Neural progenitor cell (in vitro differentiated cells): ENCODE measurements around the gene SYT1. TPM values are rescaled to one million over a fixed set of nuclear protein-coding genes. Genes with fewer than 3 reads are reported as not detected.

Source experiments
- DNase-seq: peaks from one replicate; pipeline ENCODE4 v3.0.0-alpha.2; 2016; ENCODE audit warnings: low spot score
- H2AFZ ChIP-seq: fragments of 200-600 bp; sonication (generic); replicated peaks from 2 replicates; pipeline ENCODE4 v1.6.1; 2016; ENCODE audit warnings: antibody characterized with exemption
- H3F3A ChIP-seq: fragments of 200-600 bp; sonication (generic); 2 replicates; pipeline ENCODE4 v1.6.1; 2016; ENCODE audit warnings: antibody characterized with exemption, low read depth
- H3K27ac ChIP-seq: fragments of 200-600 bp; sonication (generic); 2 replicates; pipeline ENCODE4 v1.5.1; 2016; ENCODE audit warnings: mild to moderate bottlenecking
- H3K27me3 ChIP-seq: fragments of 200-600 bp; sonication (generic); 2 replicates; pipeline ENCODE4 v1.6.1; 2016; ENCODE audit warnings: mild to moderate bottlenecking, moderate library complexity
- H3K36me3 ChIP-seq: fragments of 200-600 bp; sonication (generic); 2 replicates; pipeline ENCODE4 v1.5.1; 2016
- H3K4me1 ChIP-seq: fragments of 200-600 bp; sonication (generic); 2 replicates; pipeline ENCODE4 v1.6.1; 2016; ENCODE audit warnings: mixed run types
- H3K4me2 ChIP-seq: fragments of 200-600 bp; sonication (generic); 2 replicates; pipeline ENCODE4 v1.6.1; 2016
- H3K4me3 ChIP-seq: fragments of 200-600 bp; sonication (generic); 2 replicates; pipeline ENCODE4 v1.5.1; 2016
- H3K79me2 ChIP-seq: fragments of 200-600 bp; sonication (generic); 2 replicates; pipeline ENCODE4 v1.6.1; 2016; ENCODE audit warnings: low read depth
- H3K9ac ChIP-seq: fragments of 200-600 bp; sonication (generic); 2 replicates; pipeline ENCODE4 v1.6.1; 2016
- H3K9me3 ChIP-seq: fragments of 200-600 bp; sonication (generic); 2 replicates; pipeline ENCODE4 v1.5.1; 2016; ENCODE audit warnings: low read depth
- H4K20me1 ChIP-seq: fragments of 200-600 bp; sonication (generic); 2 replicates; pipeline ENCODE4 v1.6.1; 2016; ENCODE audit warnings: low read depth
- H3K27ac Mint-ChIP-seq: 3 replicates; pipeline ENCODE4 v1.8.0; 2021; ENCODE audit warnings: mixed read lengths
- H3K27me3 Mint-ChIP-seq: 2 replicates; pipeline ENCODE4 v1.8.0; 2022; ENCODE audit warnings: low read depth, mild to moderate bottlenecking, inconsistent platforms, moderate library complexity, mixed read lengths; ENCODE audit not compliant: insufficient read depth
- H3K36me3 Mint-ChIP-seq: 3 replicates; pipeline ENCODE4 v1.8.0; 2021; ENCODE audit warnings: mixed read lengths
- H3K4me1 Mint-ChIP-seq: 3 replicates; pipeline ENCODE4 v1.8.0; 2021; ENCODE audit warnings: mixed read lengths
- H3K4me3 Mint-ChIP-seq: 3 replicates; pipeline ENCODE4 v1.8.0; 2021; ENCODE audit warnings: mild to moderate bottlenecking, moderate library complexity, mixed read lengths
- H3K9me3 Mint-ChIP-seq: 3 replicates; pipeline ENCODE4 v1.8.0; 2020; ENCODE audit warnings: mixed read lengths
- CTCF ChIP-seq: fragments of 200-600 bp; sonication (generic); IDR thresholded peaks from 2 replicates; pipeline ENCODE4 v1.5.1; 2017; ENCODE audit warnings: antibody characterized with exemption, mild to moderate bottlenecking
- EZH2 ChIP-seq: fragments of 200-600 bp; sonication (generic); IDR thresholded peaks from 2 replicates; pipeline ENCODE4 v1.6.1; 2017; ENCODE audit warnings: antibody characterized with exemption, mild to moderate bottlenecking, moderate library complexity
- EZH2phosphoT487 ChIP-seq: fragments of 200-600 bp; sonication (generic); IDR thresholded peaks from 2 replicates; pipeline ENCODE4 v1.6.1; 2017; ENCODE audit warnings: antibody characterized with exemption
- total RNA-seq: library from RNA; depleted of rRNA; stranded (reverse); fragments of >200 nt; gene quantifications from 2 replicates; pipeline ENCODE4 v1.2.3, GENCODE V29; 2015; ENCODE audit warnings: low replicate concordance

Gene SYT1
- total RNA-seq, 1 donor from 2014 or later = 36.9 TPM

DNA sequence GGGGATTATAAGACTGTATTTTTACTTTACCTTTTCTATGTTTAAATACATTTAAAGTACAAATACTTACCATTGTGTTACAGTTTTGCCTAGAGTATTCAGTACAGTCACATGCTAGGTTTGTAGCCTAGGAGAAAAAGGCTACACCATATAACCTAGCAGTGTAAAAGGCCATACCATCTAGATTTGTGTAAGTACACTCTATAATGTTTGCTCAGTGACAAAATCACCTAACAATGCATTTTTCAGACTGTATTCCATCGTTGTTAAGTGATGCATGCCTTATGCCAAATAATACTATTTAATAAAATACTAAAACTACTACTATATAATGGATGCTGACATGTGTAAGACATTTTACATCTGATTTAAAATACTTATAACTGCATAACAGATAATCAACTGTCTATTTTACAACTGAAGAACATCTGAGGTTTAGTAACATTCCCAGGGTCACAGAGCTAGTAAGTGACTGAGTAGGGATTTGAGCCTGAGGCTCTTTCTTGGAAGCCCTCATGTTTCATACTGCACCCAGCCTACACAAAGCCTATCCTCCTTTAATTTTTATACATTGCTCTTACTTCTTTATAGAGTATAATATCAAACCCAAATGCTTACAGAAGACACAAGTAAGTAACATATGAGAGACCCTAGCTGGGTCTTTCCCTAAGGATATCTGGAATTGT, 296.8 kb downstream of the SYT1 start:
- Histone ChIP-seq H3K27ac (no peak overlapping the region), H3K79me2 (no peaks in the 10 kb centered on the region), H3K36me3 (no peaks in the 10 kb centered on the region), H4K20me1 (peaks cover 8% of the 10 kb centered on the region), H3K4me2 (no peak overlapping the region), H3K9ac (no peak overlapping the region), H2AFZ (no peak overlapping the region), H3K27me3 (no peaks in the 10 kb centered on the region), H3K4me1 (no peaks in the 10 kb centered on the region), H3K9me3 (no peaks in the 10 kb centered on the region), H3K4me3 (no peak overlapping the region), H3F3A (no peaks in the 10 kb centered on the region)
- TF ChIP-seq CTCF (no peak), EZH2 (no peak), EZH2phosphoT487 (no peak)
- Mint-ChIP-seq H3K27ac (no peak overlapping the region), H3K9me3 (no peaks in the 10 kb centered on the region), H3K36me3 (no peaks in the 10 kb centered on the region), H3K4me1 (no peaks in the 10 kb centered on the region), H3K27me3 (no peaks in the 10 kb centered on the region), H3K4me3 (no peak overlapping the region)
- no peak for DNase-seq

GRCh38 chr12:79162147-79162772, 297.7 kb downstream of the SYT1 start:
- Histone ChIP-seq H3K27ac (no peak overlapping the region), H2AFZ (no peak overlapping the region), H3K9ac (no peak overlapping the region), H3F3A (no peaks in the 10 kb centered on the region), H3K4me2 (no peak overlapping the region), H3K4me1 (no peaks in the 10 kb centered on the region), H3K36me3 (no peaks in the 10 kb centered on the region), H3K79me2 (no peaks in the 10 kb centered on the region), H4K20me1 (peaks cover 3% of the 10 kb centered on the region), H3K27me3 (no peaks in the 10 kb centered on the region), H3K9me3 (no peaks in the 10 kb centered on the region), H3K4me3 (no peak overlapping the region)
- H3K27ac Mint-ChIP-seq = no peak overlapping the region
- no peaks in the 10 kb centered on the region for H3K27me3 Mint-ChIP-seq
- H3K4me1 Mint-ChIP-seq = no peaks in the 10 kb centered on the region
- H3K9me3 Mint-ChIP-seq = no peaks in the 10 kb centered on the region
- TF ChIP-seq CTCF (no peak), EZH2 (no peak), EZH2phosphoT487 (no peak)
- no peaks in the 10 kb centered on the region for H3K36me3 Mint-ChIP-seq
- no peak for DNase-seq
- no peak overlapping the region for H3K4me3 Mint-ChIP-seq

DNA sequence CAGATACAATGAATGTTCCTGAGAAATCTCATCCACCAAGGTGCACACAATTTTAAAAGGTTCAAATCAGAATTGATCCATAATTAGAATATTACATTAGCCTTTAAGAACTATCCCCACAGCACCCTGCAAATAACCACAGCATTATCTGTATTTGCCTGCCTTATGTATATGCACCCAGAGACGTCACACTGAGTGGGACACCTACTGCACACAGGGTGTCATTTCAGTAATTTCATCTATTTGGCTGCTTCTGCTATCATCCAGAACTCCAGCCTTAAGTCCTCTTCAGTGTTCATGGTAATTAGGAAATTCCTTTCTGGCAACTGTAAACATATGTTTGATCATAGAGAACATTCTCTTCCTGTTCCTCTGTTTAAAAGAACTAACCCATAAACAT, 298.4 kb downstream of the SYT1 start:
- Mint-ChIP-seq H3K27me3 (no peaks in the 10 kb centered on the region), H3K27ac (no peak overlapping the region), H3K4me3 (no peak overlapping the region), H3K4me1 (no peaks in the 10 kb centered on the region), H3K36me3 (no peaks in the 10 kb centered on the region), H3K9me3 (no peaks in the 10 kb centered on the region)
- Histone ChIP-seq H3K27me3 (no peaks in the 10 kb centered on the region), H3F3A (no peaks in the 10 kb centered on the region), H3K9me3 (no peaks in the 10 kb centered on the region), H3K27ac (no peak overlapping the region), H3K4me3 (no peak overlapping the region), H4K20me1 (no peaks in the 10 kb centered on the region), H3K79me2 (no peaks in the 10 kb centered on the region), H3K4me1 (no peaks in the 10 kb centered on the region), H2AFZ (no peak overlapping the region), H3K4me2 (no peak overlapping the region), H3K36me3 (no peaks in the 10 kb centered on the region), H3K9ac (no peak overlapping the region)
- no peak for TF ChIP-seq CTCF
- no peak for TF ChIP-seq EZH2
- TF ChIP-seq EZH2phosphoT487 = no peak
- DNase-seq = no peak
